ENCODE measurements around the gene SESTD1.

GRCh38 chr2:179191110-179191509 lies 73.5 kb downstream of the SESTD1 start:
- no peak for TF ChIP-seq CTCF (IDR thresholded peaks at IDR 0.05; ENCODE audit: poor library complexity, severe bottlenecking)
- no peak for TF ChIP-seq TAF1 (IDR thresholded peaks at IDR 0.05; ENCODE audit: low read depth)
- no peak for TF ChIP-seq POLR2AphosphoS5 (IDR thresholded peaks at IDR 0.05)
- TF ChIP-seq EZH2 (IDR thresholded peaks at IDR 0.05; ENCODE audit: borderline replicate concordance, insufficient read depth, low read length, poor library complexity, severe bottlenecking): no peak
- TF ChIP-seq SMC3 (conservative IDR thresholded peaks at IDR 0.05; ENCODE audit: poor library complexity): no peak
- TF ChIP-seq REST (IDR thresholded peaks at IDR 0.05; ENCODE audit: borderline replicate concordance): no peak
- no peak for TF ChIP-seq MXI1 (conservative IDR thresholded peaks at IDR 0.05; ENCODE audit: poor library complexity, severe bottlenecking)
- no peak for TF ChIP-seq RAD21 (conservative IDR thresholded peaks at IDR 0.05)

All from neural cell (in vitro differentiated cells).